Left ventricle myocardium inferior (tissue), 1 donor: ENCODE data around the gene SPAAR. TPM values are rescaled to one million over a fixed set of nuclear protein-coding genes. Genes with fewer than 3 reads are reported as not detected.
A peak's percentile ranks its signal among the peaks of the same experiment; 100 is the strongest.

ENCODE experiments used
- DNase-seq: peaks from one replicate; pipeline ENCODE4 v3.0.0-alpha.2; 2020
- H3K27ac ChIP-seq: fragments of 200-600 bp; replicated peaks from 2 replicates; pipeline ENCODE4 v1.8.0; 2021
- H3K27me3 ChIP-seq: fragments of 200-600 bp; 2 replicates; pipeline ENCODE4 v1.8.0; 2021; ENCODE audit warnings: low read depth
- H3K36me3 ChIP-seq: fragments of 200-600 bp; 2 replicates; pipeline ENCODE4 v1.8.0; 2021
- H3K4me1 ChIP-seq: fragments of 200-600 bp; 2 replicates; pipeline ENCODE4 v1.8.0; 2021
- H3K4me3 ChIP-seq: fragments of 200-600 bp; 2 replicates; pipeline ENCODE4 v1.8.0; 2021; ENCODE audit warnings: mild to moderate bottlenecking, moderate library complexity
- H3K9me3 ChIP-seq: fragments of 200-600 bp; replicated peaks from 2 replicates; pipeline ENCODE4 v1.8.0; 2021
- intact Hi-C: fragments of 100-400 bp; cut with micrococcal nuclease; formaldehyde crosslinking; loops from one replicate; pipeline ENCODE4 v1.11.0; 2022
- total RNA-seq: library from RNA; stranded (reverse); fragmentation: NEBNext Ultra II Directional; extraction: Animal tissue kit (Norgen Biotek cat#: 25700); gene quantifications from one replicate; pipeline ENCODE4 v1.2.1, GENCODE V29; 2021
- TF ChIP-seq, protein P1 (sequence below): fragments of 200-600 bp; IDR thresholded peaks from 2 replicates; pipeline ENCODE4 v1.8.0; 2021; ENCODE audit warnings: antibody characterized with exemption, mild to moderate bottlenecking, borderline replicate concordance
- donor health status: DM: no; HTN: yes; CAD: no; lungs with severe emphysema.

The SPAAR gene
- total RNA-seq, 1 donor from 2014 or later, result 6.5 TPM

- H3K27me3 ChIP-seq, result no peaks in the 10 kb centered on the region
- no peak for DNase-seq
- TF ChIP-seq, protein P1, sequence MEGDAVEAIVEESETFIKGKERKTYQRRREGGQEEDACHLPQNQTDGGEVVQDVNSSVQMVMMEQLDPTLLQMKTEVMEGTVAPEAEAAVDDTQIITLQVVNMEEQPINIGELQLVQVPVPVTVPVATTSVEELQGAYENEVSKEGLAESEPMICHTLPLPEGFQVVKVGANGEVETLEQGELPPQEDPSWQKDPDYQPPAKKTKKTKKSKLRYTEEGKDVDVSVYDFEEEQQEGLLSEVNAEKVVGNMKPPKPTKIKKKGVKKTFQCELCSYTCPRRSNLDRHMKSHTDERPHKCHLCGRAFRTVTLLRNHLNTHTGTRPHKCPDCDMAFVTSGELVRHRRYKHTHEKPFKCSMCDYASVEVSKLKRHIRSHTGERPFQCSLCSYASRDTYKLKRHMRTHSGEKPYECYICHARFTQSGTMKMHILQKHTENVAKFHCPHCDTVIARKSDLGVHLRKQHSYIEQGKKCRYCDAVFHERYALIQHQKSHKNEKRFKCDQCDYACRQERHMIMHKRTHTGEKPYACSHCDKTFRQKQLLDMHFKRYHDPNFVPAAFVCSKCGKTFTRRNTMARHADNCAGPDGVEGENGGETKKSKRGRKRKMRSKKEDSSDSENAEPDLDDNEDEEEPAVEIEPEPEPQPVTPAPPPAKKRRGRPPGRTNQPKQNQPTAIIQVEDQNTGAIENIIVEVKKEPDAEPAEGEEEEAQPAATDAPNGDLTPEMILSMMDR, result no peak
- H3K36me3 ChIP-seq, result no peaks in the 10 kb centered on the region
- H3K4me3 ChIP-seq, result no peak overlapping the region
- intact Hi-C loops, result no loop called here
- peaks cover 91% of the 10 kb centered on the region for H3K4me1 ChIP-seq
- no peaks in the 10 kb centered on the region for H3K9me3 ChIP-seq
- H3K27ac ChIP-seq, result peak overlapping the region; percentile 89
Observed at GRCh38 chr9:35918780-35919179, 9.5 kb downstream of the SPAAR start.

DNA sequence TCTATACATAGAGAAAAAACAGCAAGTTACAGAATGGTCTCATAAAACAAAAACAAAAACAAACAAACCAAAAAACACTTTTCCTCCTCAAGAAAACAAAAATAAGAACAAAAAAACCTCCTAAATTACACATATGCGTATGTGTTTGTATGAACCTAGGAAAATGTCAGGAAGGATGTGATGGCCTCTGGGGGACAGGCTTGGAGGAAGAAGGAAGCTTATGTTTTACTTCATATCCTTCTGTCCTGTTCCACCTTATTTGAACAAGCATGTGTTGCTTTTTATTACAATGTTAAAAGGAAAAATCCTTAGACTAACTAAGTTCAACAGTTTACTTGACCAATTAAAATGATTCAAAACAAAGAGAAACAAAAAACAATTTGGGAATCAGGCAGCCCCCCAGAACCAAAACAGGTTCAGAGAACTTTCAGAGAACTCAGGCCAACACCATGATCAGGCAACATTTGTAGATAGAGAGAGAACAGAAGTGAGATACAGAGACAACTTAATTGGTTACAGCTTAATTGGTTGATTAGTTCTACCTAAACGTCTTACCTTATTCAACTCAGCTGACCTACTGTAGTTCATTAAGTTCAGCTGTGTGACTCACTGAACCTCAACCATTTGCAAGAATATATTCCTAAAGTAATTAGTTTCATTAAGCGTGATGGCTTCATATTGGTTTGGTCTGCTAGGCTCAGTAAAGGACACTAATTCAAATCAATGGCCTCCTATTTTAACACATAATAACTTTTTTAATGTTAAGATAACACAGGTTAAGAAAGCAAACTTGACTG, 10.1 kb downstream of the SPAAR start:
- TF ChIP-seq, protein P1, result no peak
- DNase-seq, result no peak
- Histone ChIP-seq H3K4me1 (peaks cover 94% of the 10 kb centered on the region), H3K27ac (peak overlapping the region; percentile 89), H3K36me3 (no peaks in the 10 kb centered on the region), H3K4me3 (no peak overlapping the region), H3K9me3 (no peaks in the 10 kb centered on the region), H3K27me3 (no peaks in the 10 kb centered on the region)
- intact Hi-C loops, result no loop called here

DNA sequence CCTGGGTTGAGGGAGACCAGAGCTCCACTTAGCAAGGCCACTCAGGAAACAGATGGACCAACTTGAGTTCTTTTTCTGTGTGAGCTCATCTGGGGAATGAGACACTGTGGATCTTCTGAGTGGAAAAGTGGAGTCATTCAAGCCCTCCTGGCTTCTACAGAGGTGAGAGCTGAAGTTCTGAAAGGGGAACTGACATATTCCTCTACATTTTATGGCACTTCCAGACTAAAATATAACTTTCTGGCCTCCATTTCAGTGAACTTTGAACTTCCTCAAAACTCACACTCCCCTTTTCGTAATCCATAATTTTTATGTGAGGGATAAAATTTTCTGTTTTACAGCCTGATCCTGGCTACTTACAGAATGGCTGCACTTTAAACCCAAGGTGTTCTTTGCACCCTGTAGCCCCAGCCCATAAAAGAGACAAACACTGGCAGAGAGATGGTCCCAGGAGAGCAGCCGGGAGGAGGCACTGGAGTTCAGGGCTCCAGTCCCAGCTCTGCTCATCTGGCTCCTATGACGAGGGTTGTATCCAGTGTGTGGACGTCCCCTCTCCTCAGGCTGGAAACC, 10.8 kb downstream of the SPAAR start:
- Histone ChIP-seq H3K27ac (peak overlapping the region; percentile 89), H3K36me3 (no peaks in the 10 kb centered on the region), H3K4me3 (no peak overlapping the region), H3K9me3 (no peaks in the 10 kb centered on the region), H3K27me3 (no peaks in the 10 kb centered on the region), H3K4me1 (peaks cover 94% of the 10 kb centered on the region)
- DNase-seq, result no peak
- TF ChIP-seq, protein P1, result no peak
- intact Hi-C loops, result no loop called here

- no peak overlapping the region for H3K4me3 ChIP-seq
- TF ChIP-seq, protein P1, result no peak
- no peaks in the 10 kb centered on the region for H3K36me3 ChIP-seq
- H3K27me3 ChIP-seq, result no peaks in the 10 kb centered on the region
- peaks cover 63% of the 10 kb centered on the region for H3K4me1 ChIP-seq
- intact Hi-C loops, result no loop called here
- peak overlapping the region; percentile 89 for H3K27ac ChIP-seq
- no peaks in the 10 kb centered on the region for H3K9me3 ChIP-seq
- DNase-seq, result no peak
Observed at GRCh38 chr9:35923598-35923926, 14.3 kb downstream of the SPAAR start.

GRCh38 chr9:35923927-35924763, 14.9 kb downstream of the SPAAR start:
- Histone ChIP-seq H3K27me3 (no peaks in the 10 kb centered on the region), H3K9me3 (no peaks in the 10 kb centered on the region), H3K4me3 (no peak overlapping the region), H3K4me1 (peaks cover 63% of the 10 kb centered on the region), H3K27ac (peak overlapping the region; percentile 89), H3K36me3 (no peaks in the 10 kb centered on the region)
- TF ChIP-seq, protein P1, result no peak
- intact Hi-C loops, result no loop called here
- no peak for DNase-seq
